Neuron (in vitro differentiated cells): ENCODE data around the gene ERBB4.

ENCODE experiments used
- H2AFZ ChIP-seq: one replicate; pipeline ENCODE4 v1.6.1; 2013; ENCODE audit warnings: low read depth, mild to moderate bottlenecking, inconsistent platforms, low read length, moderate library complexity
- H3K27me3 ChIP-seq: one replicate; pipeline ENCODE4 v1.6.1; 2013; ENCODE audit warnings: low read length; ENCODE audit not compliant: insufficient read depth
- H3K36me3 ChIP-seq: one replicate; pipeline ENCODE4 v1.6.1; 2013; ENCODE audit warnings: low read length; ENCODE audit not compliant: insufficient read depth
- H3K4me1 ChIP-seq: one replicate; pipeline ENCODE4 v1.6.1; 2013; ENCODE audit warnings: low read length; ENCODE audit not compliant: insufficient read depth
- H3K4me3 ChIP-seq: 2 replicates; pipeline ENCODE4 v1.5.1; 2013; ENCODE audit warnings: mild to moderate bottlenecking, low read length, moderate library complexity
- H3K9me3 ChIP-seq: one replicate; pipeline ENCODE4 v1.6.1; 2013; ENCODE audit warnings: low read length

The ERBB4 gene

DNA sequence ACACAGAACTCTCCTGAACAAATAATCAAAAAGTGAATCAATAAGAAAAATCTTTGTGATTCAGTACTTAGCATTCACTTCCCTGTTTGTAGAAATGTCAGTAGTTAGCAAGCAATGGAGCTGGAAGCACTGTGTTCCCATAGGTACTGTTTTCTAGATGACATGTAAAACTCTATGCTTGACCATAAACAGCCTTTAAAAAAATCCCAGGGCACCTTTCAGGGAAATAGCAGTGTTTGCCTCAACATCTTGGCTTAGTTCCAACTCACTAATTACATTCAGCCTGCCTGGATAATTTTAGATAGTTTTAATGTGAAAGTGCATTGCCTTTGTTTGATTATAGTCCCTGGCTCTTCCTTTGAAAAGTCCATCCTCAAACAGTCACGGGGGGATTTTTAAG lies 721.8 kb downstream of the ERBB4 start:
- Histone ChIP-seq H3K4me3 (no peak overlapping the region), H3K9me3 (peaks cover 5% of the 10 kb centered on the region), H3K4me1 (no peaks in the 10 kb centered on the region), H3K36me3 (no peaks in the 10 kb centered on the region), H2AFZ (no peak overlapping the region), H3K27me3 (no peaks in the 10 kb centered on the region)

DNA sequence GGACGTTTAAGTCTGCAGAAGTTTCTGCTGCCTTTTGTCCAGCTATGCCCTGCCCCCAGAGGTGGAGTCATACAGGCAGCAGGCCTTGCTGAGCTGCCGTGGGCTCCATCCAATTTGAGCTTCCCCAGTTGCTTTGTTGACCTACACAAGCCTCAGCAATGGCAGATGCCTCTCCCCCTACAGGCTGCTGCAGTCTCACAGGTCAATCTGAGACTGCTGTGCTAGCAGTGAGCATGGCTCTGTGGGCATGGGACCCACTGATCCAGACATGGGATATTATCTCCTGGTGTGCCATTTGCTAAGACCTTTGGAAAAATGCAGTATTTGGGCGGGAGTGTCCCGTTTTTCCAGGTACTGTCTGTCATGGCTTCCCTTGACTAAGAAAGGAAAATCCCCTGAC lies 726.0 kb downstream of the ERBB4 start:
- Histone ChIP-seq H2AFZ (no peak overlapping the region), H3K9me3 (peaks cover 5% of the 10 kb centered on the region), H3K36me3 (no peaks in the 10 kb centered on the region), H3K4me1 (no peaks in the 10 kb centered on the region), H3K4me3 (no peak overlapping the region), H3K27me3 (no peaks in the 10 kb centered on the region)

DNA sequence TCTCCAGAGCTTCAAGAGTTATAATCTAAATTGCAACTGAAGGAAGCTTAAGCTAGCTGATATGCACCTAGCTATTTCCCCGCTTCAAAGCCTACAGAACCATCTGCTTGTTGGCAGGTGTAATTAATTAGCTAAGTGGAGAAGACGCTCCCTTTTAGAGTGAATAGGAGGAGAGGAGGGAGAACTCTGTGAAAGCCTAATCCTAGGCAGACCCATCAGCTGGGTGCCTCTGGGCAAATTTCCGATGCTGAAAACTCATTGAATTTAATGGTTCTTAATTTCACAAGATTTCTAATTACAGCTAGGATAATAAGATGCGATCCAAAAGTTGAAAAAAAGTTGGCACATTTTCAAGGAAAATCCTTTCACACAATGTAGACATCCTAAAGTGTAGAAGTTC lies 735.9 kb downstream of the ERBB4 start:
- no peaks in the 10 kb centered on the region for H3K36me3 ChIP-seq
- H3K27me3 ChIP-seq: no peaks in the 10 kb centered on the region
- H3K4me1 ChIP-seq: peaks cover 4% of the 10 kb centered on the region
- H3K4me3 ChIP-seq: no peak overlapping the region
- H3K9me3 ChIP-seq: no peaks in the 10 kb centered on the region
- no peak overlapping the region for H2AFZ ChIP-seq

DNA sequence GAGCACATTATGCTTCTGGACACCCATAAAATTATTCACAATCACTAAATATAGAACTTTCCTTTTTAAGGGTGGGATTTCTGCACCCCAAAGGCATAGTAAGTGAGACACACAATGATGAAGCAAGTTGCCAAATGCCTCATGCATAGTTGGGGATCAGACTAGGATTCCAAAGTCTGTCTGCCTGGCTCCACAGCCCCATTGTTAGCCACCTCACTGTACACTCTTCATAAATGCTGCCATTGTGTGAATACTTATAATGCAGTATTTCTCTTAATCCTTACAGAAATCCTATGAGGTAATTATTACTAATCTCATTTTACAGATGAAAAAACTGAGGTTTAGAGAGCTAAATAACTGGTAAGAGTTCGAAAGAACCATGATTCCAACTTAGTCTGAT lies 738.6 kb downstream of the ERBB4 start:
- Histone ChIP-seq H3K4me1 (peaks cover 4% of the 10 kb centered on the region), H3K27me3 (no peaks in the 10 kb centered on the region), H3K4me3 (no peak overlapping the region), H3K9me3 (no peaks in the 10 kb centered on the region), H3K36me3 (no peaks in the 10 kb centered on the region), H2AFZ (no peak overlapping the region)

DNA sequence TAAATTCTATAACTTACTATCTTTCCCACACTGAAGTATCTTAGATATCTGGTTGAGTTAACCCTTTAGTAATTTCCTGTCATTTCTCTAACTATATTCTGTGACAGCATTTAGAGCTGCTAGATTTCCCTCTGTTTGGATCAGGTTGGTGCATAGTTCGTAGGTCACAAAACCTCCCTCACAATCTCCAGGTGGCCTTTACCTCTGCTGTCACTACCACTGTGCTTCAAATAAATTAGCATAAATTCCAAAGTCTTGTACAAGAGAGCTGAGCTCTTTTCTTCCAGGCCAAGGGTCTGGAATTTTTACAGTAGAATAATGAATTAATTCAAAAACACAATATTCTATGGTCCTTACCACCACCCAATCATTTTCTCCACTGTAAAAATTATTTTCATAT lies 739.7 kb downstream of the ERBB4 start:
- Histone ChIP-seq H3K4me1 (peaks cover 8% of the 10 kb centered on the region), H3K27me3 (no peaks in the 10 kb centered on the region), H2AFZ (no peak overlapping the region), H3K9me3 (no peaks in the 10 kb centered on the region), H3K4me3 (no peak overlapping the region), H3K36me3 (no peaks in the 10 kb centered on the region)

DNA sequence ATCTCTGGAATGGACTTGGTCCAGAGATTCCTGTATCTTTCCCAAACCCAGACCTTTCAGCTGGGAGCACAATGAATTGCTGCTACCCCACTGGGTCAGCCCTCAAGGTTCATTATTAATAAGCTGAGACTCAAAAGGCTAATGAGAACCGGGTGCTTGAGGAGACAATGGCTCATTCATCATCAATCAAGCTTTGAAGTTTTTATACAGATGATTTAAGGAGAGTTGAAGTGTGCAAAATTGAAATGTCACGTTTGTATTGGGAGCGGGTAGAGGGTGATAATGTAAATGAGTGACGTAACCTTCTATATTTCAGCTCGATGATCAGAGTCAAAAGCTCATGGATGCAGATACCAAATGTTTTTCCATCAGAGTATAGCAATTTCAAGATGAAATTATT lies 744.9 kb downstream of the ERBB4 start:
- no peaks in the 10 kb centered on the region for H3K36me3 ChIP-seq
- H3K4me3 ChIP-seq: no peak overlapping the region
- no peak overlapping the region for H2AFZ ChIP-seq

DNA sequence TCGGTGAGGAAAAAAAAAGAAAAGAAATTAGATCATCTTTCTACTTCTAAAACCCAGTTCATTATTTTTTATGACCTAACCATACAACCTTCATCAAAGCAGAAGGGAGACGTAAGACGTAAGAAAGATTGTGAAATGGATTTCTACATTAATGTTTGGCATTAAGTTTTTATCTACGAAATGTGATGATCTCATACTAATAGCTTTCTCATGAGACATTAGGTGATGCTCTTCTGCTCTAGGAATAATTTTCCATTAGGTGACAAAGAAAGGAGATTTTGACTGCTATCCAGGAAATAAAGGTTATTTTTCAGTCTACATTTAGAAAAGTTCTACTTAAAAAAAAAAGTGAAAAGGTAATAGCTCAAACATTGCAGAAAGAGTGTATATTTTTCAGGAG lies 748.6 kb downstream of the ERBB4 start:
- Histone ChIP-seq H3K9me3 (no peaks in the 10 kb centered on the region), H3K36me3 (no peaks in the 10 kb centered on the region), H3K4me3 (no peak overlapping the region), H3K27me3 (no peaks in the 10 kb centered on the region), H3K4me1 (peaks cover 10% of the 10 kb centered on the region), H2AFZ (no peak overlapping the region)

More for the DNA sequence above, 744.9 kb downstream of the ERBB4 start:
- no peaks in the 10 kb centered on the region for H3K27me3 ChIP-seq
- H3K4me1 ChIP-seq: peaks cover 10% of the 10 kb centered on the region
- H3K9me3 ChIP-seq: no peaks in the 10 kb centered on the region

DNA sequence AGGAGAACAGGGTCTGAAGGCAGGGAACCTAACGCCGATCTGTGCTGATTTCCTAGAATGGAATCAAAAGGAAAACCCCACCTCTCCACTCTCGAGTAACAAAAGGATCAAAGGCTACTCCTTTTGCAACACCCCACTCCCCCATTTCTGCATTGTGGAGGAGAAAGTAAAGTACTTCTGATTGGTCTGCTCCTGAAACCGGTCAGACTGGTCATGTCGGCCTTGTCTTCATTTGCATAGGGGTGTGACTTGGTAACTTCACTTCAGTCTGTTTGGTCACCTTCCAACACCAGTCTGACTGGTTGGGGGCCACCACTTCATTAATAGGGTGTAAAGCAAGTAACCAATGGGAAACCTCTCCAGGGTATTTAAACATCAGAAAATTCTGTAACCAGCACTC lies 771.9 kb downstream of the ERBB4 start:
- Histone ChIP-seq H3K36me3 (no peaks in the 10 kb centered on the region), H3K9me3 (peaks cover 8% of the 10 kb centered on the region), H3K4me3 (no peak overlapping the region), H3K27me3 (no peaks in the 10 kb centered on the region), H2AFZ (no peak overlapping the region), H3K4me1 (peaks cover 17% of the 10 kb centered on the region)

DNA sequence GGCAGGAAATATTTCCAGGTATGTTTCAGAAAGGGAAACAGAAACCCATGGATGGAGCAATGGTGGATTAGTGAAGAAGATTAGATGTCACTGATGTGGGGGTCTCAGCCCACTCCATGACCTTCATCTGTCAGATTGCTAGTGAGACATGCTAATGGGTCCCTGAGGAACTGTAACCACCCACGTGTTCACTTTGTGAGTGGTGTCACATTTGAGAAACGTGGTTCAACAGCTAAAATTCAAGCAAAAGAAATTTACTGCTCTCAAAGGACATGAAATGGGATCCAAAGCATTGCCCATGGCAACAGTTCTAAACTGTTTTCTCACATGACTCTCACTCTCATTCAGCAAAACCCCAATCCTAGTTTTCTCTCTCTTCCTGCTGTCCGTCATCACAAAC lies 776.1 kb downstream of the ERBB4 start:
- Histone ChIP-seq H2AFZ (no peak overlapping the region), H3K4me3 (no peak overlapping the region), H3K9me3 (no peaks in the 10 kb centered on the region), H3K27me3 (no peaks in the 10 kb centered on the region), H3K4me1 (peaks cover 18% of the 10 kb centered on the region), H3K36me3 (no peaks in the 10 kb centered on the region)

DNA sequence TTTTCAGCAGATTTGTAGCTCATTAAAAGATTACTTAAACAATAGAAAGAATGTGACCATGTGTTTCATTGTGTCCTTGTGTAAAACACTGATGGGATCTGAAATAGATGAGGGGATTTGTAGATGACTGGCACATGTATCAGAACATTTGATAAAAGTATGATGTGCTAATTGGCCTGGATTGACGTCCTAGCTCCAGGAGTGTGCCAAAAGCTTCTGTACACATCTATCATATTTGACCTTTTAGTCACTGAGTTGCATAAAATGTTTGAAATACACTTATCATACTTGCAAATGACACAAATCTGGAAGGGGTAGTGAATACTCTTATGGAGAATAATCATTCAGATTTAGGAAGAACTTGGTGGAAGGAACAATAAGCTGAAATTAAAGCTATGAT lies 778.5 kb downstream of the ERBB4 start:
- Histone ChIP-seq H3K27me3 (no peaks in the 10 kb centered on the region), H3K4me3 (no peak overlapping the region), H3K36me3 (no peaks in the 10 kb centered on the region), H3K4me1 (peaks cover 20% of the 10 kb centered on the region), H3K9me3 (no peaks in the 10 kb centered on the region), H2AFZ (no peak overlapping the region)

DNA sequence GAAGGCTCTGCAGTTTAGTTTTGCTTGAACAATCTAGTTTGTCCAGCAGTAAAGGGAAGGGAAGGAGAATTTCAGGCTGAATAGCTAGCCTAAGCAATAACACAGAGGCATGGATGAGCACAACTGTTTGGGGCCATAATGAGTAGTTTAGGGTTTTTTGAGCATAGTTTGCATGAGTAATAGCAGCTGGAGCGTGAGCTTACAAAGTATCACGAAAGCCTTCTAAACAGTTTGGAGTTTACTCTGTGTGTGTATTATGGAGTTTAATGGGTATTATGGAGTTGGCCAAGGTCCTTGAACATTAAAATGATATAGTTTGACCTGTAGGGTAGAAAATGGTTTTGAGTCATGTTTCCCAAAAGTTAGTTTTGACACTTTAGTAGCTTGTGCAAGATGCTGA lies 782.3 kb downstream of the ERBB4 start:
- H3K27me3 ChIP-seq: no peaks in the 10 kb centered on the region
- H2AFZ ChIP-seq: no peak overlapping the region
- H3K9me3 ChIP-seq: no peaks in the 10 kb centered on the region
- H3K4me3 ChIP-seq: no peak overlapping the region
- H3K4me1 ChIP-seq: peaks cover 2% of the 10 kb centered on the region
- no peaks in the 10 kb centered on the region for H3K36me3 ChIP-seq

DNA sequence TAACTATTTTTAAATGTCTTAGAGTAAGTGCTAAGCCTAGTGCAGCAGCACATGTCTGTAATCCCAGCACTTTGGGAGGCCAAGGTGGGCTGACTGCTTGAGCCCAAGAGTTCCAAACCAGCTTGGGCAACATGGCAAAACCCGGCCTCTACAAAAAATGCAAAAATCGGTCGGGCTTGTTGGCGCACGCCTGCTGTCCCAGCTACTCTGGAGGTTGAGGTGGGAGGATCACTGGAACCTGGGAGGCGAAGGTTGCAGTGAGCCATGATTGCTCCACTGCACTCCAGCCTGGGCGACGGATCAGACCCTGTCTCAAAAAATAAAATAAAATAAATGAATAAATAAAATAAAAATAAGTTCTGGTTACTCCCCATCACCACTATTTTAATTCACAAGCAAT lies 783.4 kb downstream of the ERBB4 start:
- H3K27me3 ChIP-seq: no peaks in the 10 kb centered on the region
- H3K4me1 ChIP-seq: peaks cover 2% of the 10 kb centered on the region
- H3K9me3 ChIP-seq: no peaks in the 10 kb centered on the region
- no peak overlapping the region for H3K4me3 ChIP-seq
- peaks cover under 1% of the 10 kb centered on the region for H3K36me3 ChIP-seq
- no peak overlapping the region for H2AFZ ChIP-seq

DNA sequence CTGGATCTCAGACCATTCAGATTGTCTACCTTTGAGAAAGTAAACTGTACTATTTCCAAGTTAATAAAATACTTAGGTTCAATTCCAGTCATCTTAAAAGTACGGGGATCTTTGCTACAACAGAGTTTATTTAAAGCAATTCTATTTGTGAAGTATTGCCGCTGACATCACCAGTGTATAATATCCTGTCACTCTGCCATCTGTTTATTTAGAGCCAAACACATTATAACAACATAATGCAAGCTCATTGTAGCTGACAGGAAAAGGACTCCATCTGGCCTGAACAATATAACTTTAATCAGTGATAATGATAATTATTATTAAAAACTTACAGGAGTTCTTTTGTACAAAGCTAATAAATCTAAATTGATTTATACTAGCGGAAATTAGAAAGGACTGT lies 786.8 kb downstream of the ERBB4 start:
- Histone ChIP-seq H3K27me3 (no peaks in the 10 kb centered on the region), H2AFZ (no peak overlapping the region), H3K4me1 (peaks cover 2% of the 10 kb centered on the region), H3K36me3 (peaks cover 3% of the 10 kb centered on the region), H3K9me3 (no peaks in the 10 kb centered on the region), H3K4me3 (no peak overlapping the region)

DNA sequence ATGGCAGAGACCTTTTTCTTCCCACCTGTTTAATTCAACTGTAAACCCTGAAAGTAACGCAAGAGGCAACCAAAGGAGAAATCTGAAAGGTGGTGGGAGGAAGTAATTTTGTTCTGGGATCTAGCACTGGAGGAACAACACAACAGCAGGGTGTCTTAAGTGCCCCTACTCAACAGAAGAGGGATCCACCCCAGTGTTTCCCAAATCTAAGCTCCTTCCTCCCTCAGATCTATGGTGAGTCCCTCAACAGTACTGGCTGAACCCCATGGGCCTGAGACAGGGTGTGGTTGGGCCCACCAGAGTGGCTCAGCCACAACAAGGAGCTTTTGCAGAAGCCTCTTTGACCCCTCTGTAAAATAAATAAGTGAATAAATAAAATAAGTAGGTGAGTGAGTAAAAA lies 790.3 kb downstream of the ERBB4 start:
- Histone ChIP-seq H3K9me3 (no peaks in the 10 kb centered on the region), H3K36me3 (peaks cover 3% of the 10 kb centered on the region), H3K27me3 (no peaks in the 10 kb centered on the region), H3K4me1 (peaks cover 18% of the 10 kb centered on the region), H2AFZ (no peak overlapping the region), H3K4me3 (no peak overlapping the region)
